Stimulated activated CD4-positive, alpha-beta T cell treated with anti-CD3 and anti-CD28 coated beads, Interleukin-1b, Interleukin-23, amount 100 ng/mL, for 4 hours (primary cell): ENCODE measurements around the gene EEF1A1.
"Not testable (repeated sequence)": the region's sequence is repeated elsewhere in the genome, so short reads cannot be mapped to it uniquely, and the experiment has no call there.

Experiments
- DNase-seq, 2 donors: peaks; one replicate each; pipeline ENCODE4 v3.0.0-alpha.2; 2020; ENCODE audit warnings: low read depth in 2 of 2

Gene EEF1A1

GRCh38 chr6:73520688-73521350 is at the start of gene EEF1A1:
EEF1A1 (minus strand) TSS chr6:73521032; CDS start chr6:73520026, 1,006 bp downstream.
- peak; percentile 98 to 99 for DNase-seq

- no peak for DNase-seq
These were observed 48.3 kb upstream of the EEF1A1 start for GRCh38 chr6:73569121-73569520.

GRCh38 chr6:73566954-73567591 is 46.2 kb upstream of the EEF1A1 start:
- no peak for DNase-seq

- DNase-seq = not testable (repeated sequence)
These were observed 45.6 kb upstream of the EEF1A1 start for GRCh38 chr6:73566486-73566871.

GRCh38 chr6:73565767-73566485 is 45.1 kb upstream of the EEF1A1 start:
- no peak for DNase-seq

- DNase-seq = no peak
These were observed 43.9 kb upstream of the EEF1A1 start for GRCh38 chr6:73564578-73565345.

GRCh38 chr6:73562558-73562957 is 41.7 kb upstream of the EEF1A1 start:
- no peak for DNase-seq

GRCh38 chr6:73560853-73561407 is 40.1 kb upstream of the EEF1A1 start:
- DNase-seq = no peak

- no peak for DNase-seq
These were observed 39.4 kb upstream of the EEF1A1 start for GRCh38 chr6:73560182-73560732.

- DNase-seq = not testable (repeated sequence)
These were observed 38.6 kb upstream of the EEF1A1 start for GRCh38 chr6:73559399-73559794.

GRCh38 chr6:73558624-73559398 is 38.0 kb upstream of the EEF1A1 start:
- DNase-seq = no peak

- DNase-seq = no peak
These were observed 36.0 kb upstream of the EEF1A1 start for GRCh38 chr6:73556836-73557235.

GRCh38 chr6:73555380-73555949 is 34.6 kb upstream of the EEF1A1 start:
- DNase-seq = not testable (repeated sequence)

- not testable (repeated sequence) for DNase-seq
These were observed 30.3 kb upstream of the EEF1A1 start for GRCh38 chr6:73551115-73551514.

- no peak for DNase-seq
These were observed 27.9 kb upstream of the EEF1A1 start for GRCh38 chr6:73548458-73549446.

- no peak for DNase-seq
These were observed 26.2 kb upstream of the EEF1A1 start for GRCh38 chr6:73547036-73547435.

GRCh38 chr6:73542891-73543290 is 22.1 kb upstream of the EEF1A1 start:
- no peak for DNase-seq

GRCh38 chr6:73542481-73542880 is 21.6 kb upstream of the EEF1A1 start:
- not testable (repeated sequence) for DNase-seq
